ENCODE data around the gene CDK5RAP2. TPM values are rescaled to one million over a fixed set of nuclear protein-coding genes. Genes with fewer than 3 reads are reported as not detected.

The CDK5RAP2 gene
- total RNA-seq, 4 donors from 2014 or later: 27.3 to 158 (median 45.1) TPM

DNA sequence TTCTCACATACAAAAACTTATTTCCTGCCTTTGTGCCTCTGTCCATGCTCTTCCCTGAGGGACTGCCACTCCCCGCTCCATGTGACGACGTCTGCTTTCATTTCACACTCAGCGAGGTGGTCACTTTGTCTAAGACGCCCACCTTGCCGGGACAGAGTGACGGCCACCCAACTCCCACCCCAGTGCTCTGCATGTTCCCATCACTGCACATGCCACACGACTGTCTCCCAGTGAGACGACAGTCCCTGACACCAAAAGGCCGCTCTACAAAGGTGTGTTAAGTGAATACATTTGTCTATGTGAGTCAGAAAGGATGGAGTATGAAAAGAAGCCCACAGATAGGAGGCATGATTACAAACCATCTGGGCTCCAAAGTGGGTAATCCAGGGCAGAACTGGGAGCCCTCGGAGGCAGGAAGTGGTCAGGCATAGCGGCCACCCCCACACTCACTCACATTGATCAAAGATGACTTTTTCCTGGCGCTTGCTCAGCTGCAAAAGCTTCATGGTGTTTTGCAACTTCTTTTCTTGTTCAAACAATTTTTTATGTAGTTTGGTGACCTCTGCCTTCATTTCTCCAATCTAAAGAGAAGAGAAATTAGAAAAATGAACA lies 185.8 kb downstream of the CDK5RAP2 start:
- H3K9me3 ChIP-seq: no peaks in the 10 kb centered on the region
- no peaks in the 10 kb centered on the region for H3K27me3 ChIP-seq
- TF ChIP-seq, protein P1, sequence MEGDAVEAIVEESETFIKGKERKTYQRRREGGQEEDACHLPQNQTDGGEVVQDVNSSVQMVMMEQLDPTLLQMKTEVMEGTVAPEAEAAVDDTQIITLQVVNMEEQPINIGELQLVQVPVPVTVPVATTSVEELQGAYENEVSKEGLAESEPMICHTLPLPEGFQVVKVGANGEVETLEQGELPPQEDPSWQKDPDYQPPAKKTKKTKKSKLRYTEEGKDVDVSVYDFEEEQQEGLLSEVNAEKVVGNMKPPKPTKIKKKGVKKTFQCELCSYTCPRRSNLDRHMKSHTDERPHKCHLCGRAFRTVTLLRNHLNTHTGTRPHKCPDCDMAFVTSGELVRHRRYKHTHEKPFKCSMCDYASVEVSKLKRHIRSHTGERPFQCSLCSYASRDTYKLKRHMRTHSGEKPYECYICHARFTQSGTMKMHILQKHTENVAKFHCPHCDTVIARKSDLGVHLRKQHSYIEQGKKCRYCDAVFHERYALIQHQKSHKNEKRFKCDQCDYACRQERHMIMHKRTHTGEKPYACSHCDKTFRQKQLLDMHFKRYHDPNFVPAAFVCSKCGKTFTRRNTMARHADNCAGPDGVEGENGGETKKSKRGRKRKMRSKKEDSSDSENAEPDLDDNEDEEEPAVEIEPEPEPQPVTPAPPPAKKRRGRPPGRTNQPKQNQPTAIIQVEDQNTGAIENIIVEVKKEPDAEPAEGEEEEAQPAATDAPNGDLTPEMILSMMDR (IDR thresholded peaks at IDR 0.05): no peak
- no peak for TF ChIP-seq POLR2A (IDR thresholded peaks at IDR 0.05)
- H3K4me3 ChIP-seq: no peak overlapping the region
- no peak for DNase-seq
- H3K27ac ChIP-seq: no peak overlapping the region
- H3K4me1 ChIP-seq: no peaks in the 10 kb centered on the region
- peaks cover 0 to 68% (median 4%) of the 10 kb centered on the region in 3 donors for H3K36me3 ChIP-seq

DNA sequence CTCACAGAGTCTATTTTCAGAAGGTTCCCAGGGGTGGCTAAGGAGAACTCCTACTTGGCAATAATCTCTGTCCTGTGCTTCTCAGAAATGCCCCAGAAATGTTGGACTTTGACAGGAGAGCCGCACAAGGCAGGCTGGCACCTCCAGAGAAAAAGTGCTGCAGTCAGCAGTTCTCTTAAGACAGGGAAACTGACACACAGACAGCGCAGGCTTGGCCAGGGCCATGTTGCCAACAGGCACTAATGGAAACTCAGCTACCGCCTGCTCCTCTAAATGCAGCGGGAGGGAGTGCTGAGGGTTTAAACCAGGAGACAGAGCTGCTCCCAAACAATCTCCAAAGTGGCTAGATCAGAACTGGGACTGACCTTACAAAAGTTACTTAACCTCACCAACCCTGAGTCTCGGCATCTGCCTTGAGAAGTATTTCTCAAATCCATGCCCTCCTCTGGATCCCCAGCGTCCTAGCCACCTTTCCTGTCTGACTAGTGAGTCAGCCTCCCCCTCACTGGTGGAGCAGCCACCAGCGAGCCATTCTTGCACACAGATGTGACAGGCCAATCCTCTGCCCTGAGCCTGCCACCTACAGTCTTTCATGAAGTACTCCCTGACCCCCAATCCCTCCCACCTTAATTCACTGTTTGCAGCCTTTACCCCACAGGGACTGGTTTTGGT lies 186.4 kb downstream of the CDK5RAP2 start:
- TF ChIP-seq, protein P1 (IDR thresholded peaks at IDR 0.05): no peak
- TF ChIP-seq POLR2A (IDR thresholded peaks at IDR 0.05): no peak
- peaks cover 0 to 61% (median 1%) of the 10 kb centered on the region in 3 donors for H3K36me3 ChIP-seq
- DNase-seq: no peak
- no peaks in the 10 kb centered on the region for H3K9me3 ChIP-seq
- H3K4me3 ChIP-seq: no peak overlapping the region
- H3K4me1 ChIP-seq: no peaks in the 10 kb centered on the region
- no peak overlapping the region for H3K27ac ChIP-seq
- no peaks in the 10 kb centered on the region for H3K27me3 ChIP-seq

DNA sequence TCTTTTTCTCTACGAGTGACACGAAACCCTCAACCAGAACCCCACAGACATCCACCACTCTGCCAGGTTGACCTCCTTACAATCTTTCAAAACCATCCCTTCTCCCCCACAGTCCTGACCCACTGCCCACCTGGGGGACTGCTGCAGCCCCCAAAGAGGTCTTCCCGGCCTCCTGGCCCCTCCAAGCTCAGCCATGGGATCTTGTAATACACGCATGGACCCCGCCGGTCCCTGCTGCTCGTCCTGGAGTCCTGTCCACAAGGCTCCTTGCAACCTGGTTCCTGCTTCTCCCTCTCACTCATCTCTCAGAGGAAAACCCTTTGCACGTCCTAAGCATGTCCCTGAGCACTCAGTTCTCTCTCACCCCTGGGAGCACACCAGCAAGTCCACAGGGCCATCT lies 187.3 kb downstream of the CDK5RAP2 start:
- H3K9me3 ChIP-seq: no peaks in the 10 kb centered on the region
- no peaks in the 10 kb centered on the region for H3K4me1 ChIP-seq
- no peak overlapping the region for H3K4me3 ChIP-seq
- peaks cover 0 to 58% (median 0%) of the 10 kb centered on the region in 3 donors for H3K36me3 ChIP-seq
- H3K27me3 ChIP-seq: no peaks in the 10 kb centered on the region
- TF ChIP-seq, protein P1 (IDR thresholded peaks at IDR 0.05): no peak
- no peak for TF ChIP-seq POLR2A (IDR thresholded peaks at IDR 0.05)
- no peak overlapping the region for H3K27ac ChIP-seq
- no peak for DNase-seq

DNA sequence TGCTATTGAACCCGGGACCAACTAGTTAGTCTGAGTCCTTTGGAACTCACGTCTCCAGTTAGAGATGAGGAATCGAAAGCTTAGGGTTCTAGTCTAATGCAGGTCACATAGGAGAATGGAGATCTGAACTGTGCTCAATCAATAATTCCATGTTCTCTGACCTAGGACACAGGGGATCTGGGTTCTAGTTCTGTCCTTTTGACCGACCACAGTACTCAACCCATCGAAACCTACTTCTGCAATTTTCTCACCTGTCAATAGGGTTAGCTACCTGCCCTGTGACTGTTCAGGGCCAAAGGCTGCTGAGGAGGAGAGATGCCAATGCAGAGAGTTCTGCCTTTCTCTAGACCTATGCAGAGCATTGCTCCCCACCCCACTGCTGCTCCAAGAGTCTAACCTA lies 187.7 kb downstream of the CDK5RAP2 start:
- TF ChIP-seq, protein P1 (IDR thresholded peaks at IDR 0.05): no peak
- no peak for TF ChIP-seq POLR2A (IDR thresholded peaks at IDR 0.05)
- peaks cover 0 to 58% (median 0%) of the 10 kb centered on the region in 3 donors for H3K36me3 ChIP-seq
- no peak for DNase-seq
- no peaks in the 10 kb centered on the region for H3K4me1 ChIP-seq
- no peaks in the 10 kb centered on the region for H3K9me3 ChIP-seq
- H3K27me3 ChIP-seq: no peaks in the 10 kb centered on the region
- no peak overlapping the region for H3K4me3 ChIP-seq
- H3K27ac ChIP-seq: no peak overlapping the region

DNA sequence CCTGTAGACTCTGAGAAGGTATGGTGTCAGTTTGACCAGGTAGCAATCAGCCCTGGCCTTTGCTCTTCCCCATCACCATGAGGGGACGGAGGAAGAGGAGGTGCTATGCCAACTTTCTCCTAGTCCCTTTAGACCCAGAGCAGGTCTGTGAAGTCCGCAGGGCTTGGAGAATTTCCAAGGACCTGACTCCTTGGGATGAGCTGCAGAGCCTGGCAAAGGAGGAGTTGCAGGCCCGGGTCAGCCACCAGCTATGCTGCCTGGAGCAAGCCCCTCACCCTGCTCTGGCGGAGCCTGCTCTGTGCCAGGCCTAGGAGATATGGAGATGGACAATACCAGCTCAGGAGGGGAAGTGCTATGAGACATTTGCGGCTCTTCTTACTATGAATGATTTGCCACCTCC lies 188.3 kb downstream of the CDK5RAP2 start:
- Histone ChIP-seq H3K36me3 (peaks cover 0 to 54% (median 0%) of the 10 kb centered on the region in 3 donors), H3K4me3 (no peak overlapping the region)
- no peak for DNase-seq

More for the DNA sequence above, 188.3 kb downstream of the CDK5RAP2 start:
- no peaks in the 10 kb centered on the region for H3K27me3 ChIP-seq
- H3K4me1 ChIP-seq: no peaks in the 10 kb centered on the region
- no peak overlapping the region for H3K27ac ChIP-seq
- TF ChIP-seq POLR2A (IDR thresholded peaks at IDR 0.05): no peak
- TF ChIP-seq, protein P1 (IDR thresholded peaks at IDR 0.05): no peak
- H3K9me3 ChIP-seq: no peaks in the 10 kb centered on the region

Measured in Peyer's patch (tissue), 4 donors.